Measurements from ENCODE around the gene KIAA0513.

Gene KIAA0513

GRCh38 chr16:85011846-85012284, 15.7 kb upstream of the KIAA0513 start:
- Mint-ChIP-seq H3K9me3 (no peaks in the 10 kb centered on the region), H3K36me3 (ENCODE audit: low read depth) (peaks cover under 1% of the 10 kb centered on the region), H3K4me3 (peak overlapping the region; percentile 94 to 98 (median 96)), H3K27ac (peak overlapping the region; percentile 99), H3K27me3 (ENCODE audit: low read depth) (no peaks in the 10 kb centered on the region), H3K4me1 (peaks cover 36% of the 10 kb centered on the region)
- TF ChIP-seq, protein P1, sequence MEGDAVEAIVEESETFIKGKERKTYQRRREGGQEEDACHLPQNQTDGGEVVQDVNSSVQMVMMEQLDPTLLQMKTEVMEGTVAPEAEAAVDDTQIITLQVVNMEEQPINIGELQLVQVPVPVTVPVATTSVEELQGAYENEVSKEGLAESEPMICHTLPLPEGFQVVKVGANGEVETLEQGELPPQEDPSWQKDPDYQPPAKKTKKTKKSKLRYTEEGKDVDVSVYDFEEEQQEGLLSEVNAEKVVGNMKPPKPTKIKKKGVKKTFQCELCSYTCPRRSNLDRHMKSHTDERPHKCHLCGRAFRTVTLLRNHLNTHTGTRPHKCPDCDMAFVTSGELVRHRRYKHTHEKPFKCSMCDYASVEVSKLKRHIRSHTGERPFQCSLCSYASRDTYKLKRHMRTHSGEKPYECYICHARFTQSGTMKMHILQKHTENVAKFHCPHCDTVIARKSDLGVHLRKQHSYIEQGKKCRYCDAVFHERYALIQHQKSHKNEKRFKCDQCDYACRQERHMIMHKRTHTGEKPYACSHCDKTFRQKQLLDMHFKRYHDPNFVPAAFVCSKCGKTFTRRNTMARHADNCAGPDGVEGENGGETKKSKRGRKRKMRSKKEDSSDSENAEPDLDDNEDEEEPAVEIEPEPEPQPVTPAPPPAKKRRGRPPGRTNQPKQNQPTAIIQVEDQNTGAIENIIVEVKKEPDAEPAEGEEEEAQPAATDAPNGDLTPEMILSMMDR (IDR thresholded peaks at IDR 0.05; ENCODE audit: unreplicated experiment in 3 of 3) = no peak

DNA sequence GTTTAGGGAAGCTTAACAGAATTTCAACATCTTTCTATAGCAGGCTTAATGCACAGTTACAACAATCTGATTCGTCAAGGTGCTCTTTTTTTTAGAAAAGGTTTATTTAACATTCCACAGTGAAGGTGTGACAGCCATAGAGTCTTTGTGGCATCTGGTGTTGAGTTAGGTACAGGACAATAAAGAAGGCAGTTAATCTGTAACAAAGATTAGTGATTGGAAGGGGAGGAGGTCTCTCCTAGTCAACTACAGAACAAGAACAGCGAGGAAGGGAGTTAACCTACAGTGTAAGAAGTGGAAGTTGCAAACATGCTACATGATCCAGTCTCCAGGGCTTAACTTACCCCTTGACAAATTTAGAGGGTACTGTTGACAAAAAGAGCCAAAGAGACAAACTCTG, 13.3 kb upstream of the KIAA0513 start:
- TF ChIP-seq, protein P1 (IDR thresholded peaks at IDR 0.05; ENCODE audit: unreplicated experiment in 3 of 3) = no peak
- Mint-ChIP-seq H3K27me3 (ENCODE audit: low read depth) (peaks cover 6% of the 10 kb centered on the region), H3K36me3 (ENCODE audit: low read depth) (no peaks in the 10 kb centered on the region), H3K4me3 (peak overlapping the region; percentile 5 to 62 (median 12)), H3K4me1 (peaks cover 41% of the 10 kb centered on the region), H3K9me3 (no peaks in the 10 kb centered on the region), H3K27ac (peak overlapping the region; percentile 80 to 97 (median 86))

DNA sequence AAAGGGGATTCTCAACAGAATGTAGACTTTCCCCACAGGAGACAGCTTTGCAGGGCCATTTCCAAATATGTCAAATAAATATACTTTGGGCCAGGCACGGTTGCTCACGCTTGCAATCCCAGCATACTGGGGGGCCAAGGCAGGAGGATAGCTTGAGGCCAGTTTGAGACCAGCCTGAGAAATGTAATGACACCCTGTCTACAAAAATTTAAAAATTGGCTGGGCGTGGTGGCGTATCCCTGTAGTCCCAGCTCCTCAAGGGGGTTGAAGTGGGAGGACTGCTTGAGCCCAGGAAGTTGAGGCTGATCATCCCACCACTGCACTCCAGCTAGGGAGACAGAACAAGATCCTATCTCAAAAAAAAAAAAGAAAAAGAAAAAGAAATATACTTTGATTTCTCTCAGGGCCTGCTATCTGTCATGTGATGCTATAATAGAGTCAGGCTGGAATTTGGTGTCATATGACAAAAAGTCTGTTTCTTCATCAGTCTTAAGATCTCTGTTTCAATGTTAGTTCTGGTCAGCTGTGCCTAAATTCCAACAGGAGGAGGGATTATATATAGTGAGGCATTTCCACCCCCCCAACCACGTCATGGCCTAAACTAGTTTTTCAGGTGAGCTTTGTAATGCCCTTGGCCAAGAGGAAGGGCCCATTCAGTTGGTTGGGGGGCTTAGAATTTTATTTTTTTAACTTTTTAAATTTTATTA, 12.0 kb upstream of the KIAA0513 start:
- peaks cover 35% of the 10 kb centered on the region for H3K4me1 Mint-ChIP-seq
- H3K4me3 Mint-ChIP-seq = no peak overlapping the region
- TF ChIP-seq, protein P1 (IDR thresholded peaks at IDR 0.05; ENCODE audit: unreplicated experiment in 3 of 3) = no peak
- peak overlapping the region; percentile 79 to 97 (median 86) for H3K27ac Mint-ChIP-seq
- H3K9me3 Mint-ChIP-seq = no peaks in the 10 kb centered on the region
- peaks cover 6% of the 10 kb centered on the region for H3K27me3 Mint-ChIP-seq (ENCODE audit: low read depth)
- no peaks in the 10 kb centered on the region for H3K36me3 Mint-ChIP-seq (ENCODE audit: low read depth)

- Mint-ChIP-seq H3K9me3 (no peaks in the 10 kb centered on the region), H3K4me1 (peaks cover 26% of the 10 kb centered on the region), H3K36me3 (ENCODE audit: low read depth) (no peaks in the 10 kb centered on the region), H3K27me3 (ENCODE audit: low read depth) (peaks cover 6% of the 10 kb centered on the region), H3K4me3 (no peak overlapping the region), H3K27ac (peak overlapping the region; percentile 3 to 92 (median 22))
- TF ChIP-seq, protein P1 (IDR thresholded peaks at IDR 0.05; ENCODE audit: unreplicated experiment in 3 of 3) = no peak
Measured at GRCh38 chr16:85017151-85017550, 10.4 kb upstream of the KIAA0513 start.

DNA sequence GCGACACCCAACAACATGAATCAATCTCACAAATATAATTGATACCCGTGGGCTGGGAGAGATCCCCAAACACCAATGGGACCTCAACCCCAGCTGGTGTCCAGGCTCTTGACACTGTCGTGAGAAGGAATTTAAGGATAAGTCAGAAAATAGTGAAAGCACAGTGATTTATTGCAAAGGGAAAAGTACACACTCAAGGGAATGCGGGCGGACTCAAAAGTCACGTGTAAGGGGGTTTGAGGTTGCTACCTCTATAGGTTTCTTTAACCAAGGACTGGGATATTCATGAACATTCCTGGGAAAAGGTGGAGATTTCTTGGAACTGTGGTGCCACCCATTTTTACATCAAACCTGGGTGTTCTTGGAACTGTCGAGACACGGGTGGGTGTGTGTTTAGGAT, 10.0 kb upstream of the KIAA0513 start:
- Mint-ChIP-seq H3K9me3 (no peaks in the 10 kb centered on the region), H3K27me3 (ENCODE audit: low read depth) (peaks cover 6% of the 10 kb centered on the region), H3K4me3 (no peak overlapping the region), H3K36me3 (ENCODE audit: low read depth) (no peaks in the 10 kb centered on the region), H3K4me1 (peaks cover 26% of the 10 kb centered on the region), H3K27ac (peak overlapping the region; percentile 3 to 92 (median 22))
- TF ChIP-seq, protein P1 (IDR thresholded peaks at IDR 0.05; ENCODE audit: unreplicated experiment in 3 of 3) = no peak
